ENCODE results near the gene RIPK3. TPM values are rescaled to one million over a fixed set of nuclear protein-coding genes. Genes with fewer than 3 reads are reported as not detected.
"Not testable (repeated sequence)": the region's sequence is repeated elsewhere in the genome, so short reads cannot be mapped to it uniquely, and the experiment has no call there.

Gene RIPK3
- 0.08 TPM in 1 of 2 replicates, not detected in the other for total RNA-seq (2014; rRNA removed; shearing (Covaris generic))
- not detected in 2 replicates for polyA plus RNA-seq (2015; cell fraction: cytosol; rRNA removed)
- polyA plus RNA-seq (2015; cell fraction: nucleus; rRNA removed), result not detected in 2 replicates

- no peak for DNase-seq (ENCODE audit: low read depth)
These were observed at the start of gene RIPK3 for GRCh38 chr14:24339284-24340151. RIPK3 (minus strand) TSS chr14:24339991; CDS start chr14:24339826, 165 bp downstream.

GRCh38 chr14:24389226-24389848 lies 49.5 kb upstream of the RIPK3 start:
- no peak for DNase-seq (ENCODE audit: low read depth)

- DNase-seq (ENCODE audit: low read depth), result no peak
These were observed 48.8 kb upstream of the RIPK3 start for GRCh38 chr14:24388474-24389179.

GRCh38 chr14:24387579-24387978 lies 47.8 kb upstream of the RIPK3 start:
- not testable (repeated sequence) for DNase-seq (ENCODE audit: low read depth)

GRCh38 chr14:24387009-24387345 lies 47.2 kb upstream of the RIPK3 start:
- no peak for DNase-seq (ENCODE audit: low read depth)

- DNase-seq (ENCODE audit: low read depth), result no peak
These were observed 45.7 kb upstream of the RIPK3 start for GRCh38 chr14:24385524-24385923.

- DNase-seq (ENCODE audit: low read depth), result no peak
These were observed 44.4 kb upstream of the RIPK3 start for GRCh38 chr14:24384169-24384568.

- DNase-seq (ENCODE audit: low read depth), result no peak
These were observed 42.2 kb upstream of the RIPK3 start for GRCh38 chr14:24382064-24382371.

GRCh38 chr14:24381363-24382063 lies 41.7 kb upstream of the RIPK3 start:
- DNase-seq (ENCODE audit: low read depth), result no peak

GRCh38 chr14:24379907-24380730 lies 40.3 kb upstream of the RIPK3 start:
- no peak for DNase-seq (ENCODE audit: low read depth)

GRCh38 chr14:24378981-24379906 lies 39.5 kb upstream of the RIPK3 start:
- DNase-seq (ENCODE audit: low read depth), result no peak

GRCh38 chr14:24378327-24378726 lies 38.5 kb upstream of the RIPK3 start:
- DNase-seq (ENCODE audit: low read depth), result no peak

GRCh38 chr14:24377657-24378056 lies 37.9 kb upstream of the RIPK3 start:
- no peak for DNase-seq (ENCODE audit: low read depth)

- DNase-seq (ENCODE audit: low read depth), result no peak
These were observed 37.3 kb upstream of the RIPK3 start for GRCh38 chr14:24377126-24377525.

- DNase-seq (ENCODE audit: low read depth), result no peak
These were observed 36.8 kb upstream of the RIPK3 start for GRCh38 chr14:24376448-24377070.

GRCh38 chr14:24372701-24373416 lies 33.1 kb upstream of the RIPK3 start:
- DNase-seq (ENCODE audit: low read depth), result no peak

GRCh38 chr14:24371605-24372004 lies 31.8 kb upstream of the RIPK3 start:
- DNase-seq (ENCODE audit: low read depth), result not testable (repeated sequence)

GRCh38 chr14:24370748-24371147 lies 31.0 kb upstream of the RIPK3 start:
- DNase-seq (ENCODE audit: low read depth), result no peak
